Endothelial cell of umbilical vein (primary cell): Measurements from ENCODE around the gene CILP2.

Experiments used
- CTCF ChIP-seq, 2 donors: IDR thresholded peaks; 1 replicate in 1 of 2; 2 replicates in 1 of 2; pipeline ENCODE4 v1.5.1; 2011; ENCODE audit warnings: low read length in 2 of 2, mild to moderate bottlenecking in 2 of 2, moderate library complexity in 2 of 2, control low read depth in 1 of 2, inconsistent platforms in 1 of 2, low read depth in 1 of 2; ENCODE audit not compliant: insufficient read depth in 1 of 2; ENCODE audit errors: extremely low read depth in 1 of 2
- GATA2 ChIP-seq: IDR thresholded peaks from 2 replicates; pipeline ENCODE4 v1.7.0; 2011; ENCODE audit warnings: low read depth, mild to moderate bottlenecking, moderate library complexity, mixed read lengths, low read length; ENCODE audit not compliant: insufficient read length, insufficient read depth
- POLR2A ChIP-seq: IDR thresholded peaks from 2 replicates; pipeline ENCODE4 v1.6.1; 2012; ENCODE audit warnings: low read depth, mild to moderate bottlenecking, control low read depth, low read length

- no peak for TF ChIP-seq CTCF (IDR thresholded peaks at IDR 0.05; ENCODE audit: extremely low read depth in 1 of 2, insufficient read depth in 1 of 2, low read depth in 1 of 2, low read length in 2 of 2)
- no peak for TF ChIP-seq GATA2
- TF ChIP-seq POLR2A = no peak
These were observed 29.3 kb downstream of the CILP2 start for GRCh38 chr19:19567391-19567790.
